ENCODE results near the gene KAT6B. TPM values are rescaled to one million over a fixed set of nuclear protein-coding genes. Genes with fewer than 3 reads are reported as not detected.

KAT6B gene
- total RNA-seq, 2 experiments from 2014 or later = 23.1 to 26.9 TPM

DNA sequence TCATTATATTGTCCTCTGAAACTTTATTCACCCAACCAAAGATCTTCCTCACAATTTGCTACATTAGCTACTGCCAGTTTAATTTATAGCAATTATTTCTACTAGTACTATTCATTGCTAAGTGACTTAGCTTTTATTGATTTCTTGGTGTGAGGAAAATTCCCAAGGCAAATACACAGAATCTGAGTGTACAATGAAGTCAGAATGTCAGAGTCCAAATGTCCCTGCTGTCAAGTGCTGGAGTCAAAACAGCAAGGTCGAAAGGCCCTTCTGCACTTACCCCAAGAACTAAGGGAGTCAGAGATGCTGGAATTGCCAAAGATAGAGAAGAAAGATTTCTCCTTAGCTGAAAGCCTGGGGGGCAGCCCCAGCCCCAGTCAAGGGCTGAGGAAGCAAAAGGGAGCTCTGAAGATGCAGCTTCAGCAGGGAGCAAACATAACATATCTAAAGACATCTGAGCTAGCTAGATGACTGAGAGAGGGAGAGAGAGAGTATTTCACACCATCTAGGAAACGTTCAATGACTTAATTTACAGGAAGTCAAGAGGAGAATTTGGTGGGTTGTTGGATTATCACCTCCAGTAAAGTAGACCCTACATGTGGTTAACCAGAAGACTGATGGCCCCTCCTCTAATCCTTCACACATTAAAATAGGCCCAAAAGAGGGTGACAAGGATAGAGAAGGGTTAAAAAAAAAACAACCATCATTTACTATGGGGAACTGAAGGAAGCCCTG is 248.5 kb downstream of the KAT6B start:
- CTCF ChIA-PET = interaction anchor here (0.6 to 1.0 kb wide), 4 partner anchors 29 to 979 kb away, joined by 3 to 6 read pairs (median 4); no protein-coding TSS in a partner anchor
- Mint-ChIP-seq H3K4me3 (no peak overlapping the region), H3K36me3 (ENCODE audit: low read depth) (no peaks in the 10 kb centered on the region), H3K4me1 (peaks cover 7% of the 10 kb centered on the region), H3K27me3 (no peaks in the 10 kb centered on the region), H3K9me3 (no peaks in the 10 kb centered on the region), H3K27ac (no peak overlapping the region)
- POLR2A ChIA-PET = no interaction called here
- DNase-seq = no peak

DNA sequence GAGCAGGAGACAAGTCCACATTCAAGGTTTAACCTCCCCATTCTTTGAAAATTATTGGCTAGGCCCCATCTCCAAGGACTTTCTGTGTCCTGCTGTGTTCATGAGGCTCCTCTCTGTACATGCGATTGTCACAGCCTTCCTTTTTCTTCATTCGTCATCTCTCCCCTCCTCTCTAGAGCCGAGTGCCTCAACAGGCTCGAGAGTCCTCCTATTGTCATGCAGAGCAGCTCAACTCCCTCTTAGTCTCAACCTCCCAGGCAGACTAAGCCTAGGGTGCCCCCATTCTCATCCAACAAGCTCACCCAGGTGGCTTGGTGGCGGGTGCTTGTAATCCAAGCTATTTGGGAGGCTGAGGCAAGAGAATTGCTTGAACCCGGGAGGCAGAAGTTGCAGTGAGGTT is 249.9 kb downstream of the KAT6B start:
- H3K36me3 Mint-ChIP-seq (ENCODE audit: low read depth) = no peaks in the 10 kb centered on the region
- no peak overlapping the region for H3K4me3 Mint-ChIP-seq
- ChIA-PET CTCF (interaction anchor here (1.5 kb wide), 1 partner anchor 24 kb away, joined by 6 read pairs; no protein-coding TSS in a partner anchor), POLR2A (no interaction called here)
- peaks cover 3% of the 10 kb centered on the region for H3K9me3 Mint-ChIP-seq
- no peak overlapping the region for H3K27ac Mint-ChIP-seq
- H3K27me3 Mint-ChIP-seq = no peaks in the 10 kb centered on the region
- DNase-seq = no peak
- peaks cover 7% of the 10 kb centered on the region for H3K4me1 Mint-ChIP-seq

DNA sequence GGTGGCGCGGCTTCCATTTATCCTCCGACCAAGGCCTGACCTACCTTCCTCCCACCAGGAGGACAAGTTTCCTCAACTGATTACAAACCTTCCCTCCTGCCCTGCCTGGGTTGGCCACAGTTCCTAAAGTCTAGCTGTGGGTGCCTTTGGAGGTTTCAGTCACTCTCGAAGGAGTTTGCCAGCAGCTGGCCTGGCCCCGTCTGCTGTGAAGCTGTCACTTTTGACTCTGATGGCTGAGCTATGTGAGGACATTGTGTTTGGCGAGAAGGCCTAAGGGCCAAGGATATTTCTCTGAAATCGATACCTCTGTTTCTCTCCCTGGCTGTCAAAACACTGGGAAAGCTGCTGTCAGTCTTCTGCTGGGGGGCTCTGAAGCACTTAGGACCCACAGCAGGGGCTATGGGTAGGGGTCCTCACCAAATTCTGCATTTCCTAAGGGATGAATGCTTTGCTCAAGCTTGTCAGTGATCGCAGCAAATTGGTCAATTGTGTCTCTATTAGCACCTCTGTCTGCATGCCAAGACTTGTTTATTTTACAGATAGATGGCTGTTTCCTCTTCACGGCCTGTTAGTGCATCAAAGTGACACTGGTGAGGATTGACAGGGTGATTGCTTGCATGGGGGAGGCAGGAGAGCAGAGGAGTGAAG is 253.2 kb downstream of the KAT6B start:
- POLR2A ChIA-PET = no interaction called here
- CTCF ChIA-PET = interaction anchor here (1.0 kb wide), 1 partner anchor 9 kb away, joined by 3 read pairs; no protein-coding TSS in a partner anchor
- H3K4me3 Mint-ChIP-seq = no peak overlapping the region

DNA sequence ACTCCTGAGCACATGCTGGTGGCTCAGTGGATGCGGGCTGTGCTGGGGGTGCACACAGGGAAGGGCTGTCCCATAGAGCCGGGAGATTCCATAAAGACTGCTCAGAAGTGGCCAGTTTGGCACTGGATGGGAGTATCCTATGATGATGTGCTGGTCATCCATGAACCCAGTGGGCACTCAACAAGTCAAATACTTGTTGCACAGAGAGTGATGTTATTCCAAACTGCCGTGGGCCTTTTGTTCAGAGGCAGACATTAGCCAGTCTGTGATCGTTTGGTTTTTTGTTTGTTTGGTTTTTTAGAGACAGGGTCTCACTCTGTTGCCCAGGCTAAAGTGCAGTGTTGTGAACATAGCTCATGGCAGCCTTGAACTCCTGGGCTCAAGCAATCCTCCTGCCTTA is 254.2 kb downstream of the KAT6B start:
- no peak overlapping the region for H3K27ac Mint-ChIP-seq
- ChIA-PET CTCF (interaction anchor here (1.0 kb wide), 1 partner anchor 28 kb away, joined by 6 read pairs; no protein-coding TSS in a partner anchor), POLR2A (no interaction called here)
- no peaks in the 10 kb centered on the region for H3K4me1 Mint-ChIP-seq
- H3K27me3 Mint-ChIP-seq = no peaks in the 10 kb centered on the region
- no peaks in the 10 kb centered on the region for H3K36me3 Mint-ChIP-seq (ENCODE audit: low read depth)
- no peak overlapping the region for H3K4me3 Mint-ChIP-seq
- DNase-seq = no peak
- H3K9me3 Mint-ChIP-seq = peaks cover 7% of the 10 kb centered on the region

More for the DNA sequence above, 253.2 kb downstream of the KAT6B start:
- Mint-ChIP-seq H3K36me3 (ENCODE audit: low read depth) (no peaks in the 10 kb centered on the region), H3K27me3 (no peaks in the 10 kb centered on the region), H3K27ac (no peak overlapping the region), H3K9me3 (peaks cover 7% of the 10 kb centered on the region), H3K4me1 (peaks cover 7% of the 10 kb centered on the region)
- DNase-seq = no peak

DNA sequence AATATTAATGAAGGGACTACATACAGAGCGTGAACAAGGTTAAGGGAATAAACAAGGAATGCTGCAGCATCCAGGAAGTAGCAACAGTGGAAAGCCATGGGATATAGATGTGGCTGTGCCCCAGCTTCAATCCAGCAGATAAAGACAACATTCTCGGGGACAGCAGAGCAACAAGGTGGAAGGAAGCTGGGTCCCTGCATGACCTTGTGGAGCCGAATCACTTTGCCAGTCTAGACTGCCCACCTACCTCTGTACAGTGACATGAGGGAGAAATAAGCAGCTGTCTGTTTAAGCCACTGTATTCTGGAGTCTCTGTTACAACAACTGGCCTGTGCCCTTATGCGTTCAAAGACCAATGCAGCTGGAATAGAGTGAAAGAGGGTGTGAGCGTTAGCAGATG is 255.0 kb downstream of the KAT6B start:
- H3K36me3 Mint-ChIP-seq (ENCODE audit: low read depth) = no peaks in the 10 kb centered on the region
- CTCF ChIA-PET = interaction anchor here (1.1 kb wide), 1 partner anchor 9 kb away, joined by 3 read pairs; no protein-coding TSS in a partner anchor

More for the DNA sequence above, 255.0 kb downstream of the KAT6B start:
- no peaks in the 10 kb centered on the region for H3K27me3 Mint-ChIP-seq
- no peak overlapping the region for H3K4me3 Mint-ChIP-seq
- H3K27ac Mint-ChIP-seq = no peak overlapping the region
- POLR2A ChIA-PET = no interaction called here
- DNase-seq = no peak
- no peaks in the 10 kb centered on the region for H3K4me1 Mint-ChIP-seq
- peaks cover 7% of the 10 kb centered on the region for H3K9me3 Mint-ChIP-seq

Measured in activated CD4-positive, alpha-beta T cell treated with anti-CD3 and anti-CD28 coated beads, Interleukin-2, amount 10 ng/mL, durations not matched to agents 7 days and 5 days (primary cell).